HG02588 (cell line): ENCODE data around the gene TMEM8B.
"Not testable (repeated sequence)": the region's sequence is repeated elsewhere in the genome, so short reads cannot be mapped to it uniquely, and the experiment has no call there.

Experiments used
- ATAC-seq: cut with Tn5 transposase; IDR thresholded peaks from one replicate; pipeline ENCODE4 v1.9.1; 2021; ENCODE audit warnings: mild to moderate bottlenecking, moderate library complexity; ENCODE audit not compliant: unreplicated experiment

The TMEM8B gene

GRCh38 chr9:35905051-35905781 lies 76.2 kb downstream of the TMEM8B start:
- no peak for ATAC-seq

DNA sequence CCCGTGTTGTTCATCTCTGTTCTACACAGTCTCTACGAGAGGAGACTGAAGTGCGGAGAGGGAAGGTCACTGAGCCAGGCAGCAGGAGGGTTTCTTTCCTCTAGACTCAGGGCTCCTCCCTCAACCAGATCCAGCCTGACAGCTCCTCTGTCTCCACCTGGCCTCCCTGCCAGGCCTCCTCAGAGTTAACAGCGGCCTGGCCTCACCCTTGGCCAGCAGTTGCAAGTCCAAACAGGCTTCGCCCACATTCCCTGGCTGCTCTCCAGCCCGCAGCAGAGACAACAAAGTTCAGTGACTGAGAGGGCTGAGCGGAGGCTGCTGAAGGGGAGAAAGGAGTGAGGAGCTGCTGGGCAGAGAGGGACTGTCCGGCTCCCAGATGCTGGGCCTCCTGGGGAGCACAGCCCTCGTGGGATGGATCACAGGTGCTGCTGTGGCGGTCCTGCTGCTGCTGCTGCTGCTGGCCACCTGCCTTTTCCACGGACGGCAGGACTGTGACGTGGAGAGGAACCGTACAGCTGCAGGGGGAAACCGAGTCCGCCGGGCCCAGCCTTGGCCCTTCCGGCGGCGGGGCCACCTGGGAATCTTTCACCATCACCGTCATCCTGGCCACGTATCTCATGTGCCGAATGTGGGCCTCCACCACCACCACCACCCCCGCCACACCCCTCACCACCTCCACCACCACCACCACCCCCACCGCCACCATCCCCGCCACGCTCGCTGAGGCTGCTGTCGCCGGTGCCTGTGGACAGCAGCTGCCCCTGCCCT lies 77.1 kb downstream of the TMEM8B start, which contains the start of gene HRCT1:
HRCT1 (plus strand) TSS at position 291 of the 768 bp plus-strand sequence; CDS start at position 377, 86 bp downstream.
- ATAC-seq, result no peak

DNA sequence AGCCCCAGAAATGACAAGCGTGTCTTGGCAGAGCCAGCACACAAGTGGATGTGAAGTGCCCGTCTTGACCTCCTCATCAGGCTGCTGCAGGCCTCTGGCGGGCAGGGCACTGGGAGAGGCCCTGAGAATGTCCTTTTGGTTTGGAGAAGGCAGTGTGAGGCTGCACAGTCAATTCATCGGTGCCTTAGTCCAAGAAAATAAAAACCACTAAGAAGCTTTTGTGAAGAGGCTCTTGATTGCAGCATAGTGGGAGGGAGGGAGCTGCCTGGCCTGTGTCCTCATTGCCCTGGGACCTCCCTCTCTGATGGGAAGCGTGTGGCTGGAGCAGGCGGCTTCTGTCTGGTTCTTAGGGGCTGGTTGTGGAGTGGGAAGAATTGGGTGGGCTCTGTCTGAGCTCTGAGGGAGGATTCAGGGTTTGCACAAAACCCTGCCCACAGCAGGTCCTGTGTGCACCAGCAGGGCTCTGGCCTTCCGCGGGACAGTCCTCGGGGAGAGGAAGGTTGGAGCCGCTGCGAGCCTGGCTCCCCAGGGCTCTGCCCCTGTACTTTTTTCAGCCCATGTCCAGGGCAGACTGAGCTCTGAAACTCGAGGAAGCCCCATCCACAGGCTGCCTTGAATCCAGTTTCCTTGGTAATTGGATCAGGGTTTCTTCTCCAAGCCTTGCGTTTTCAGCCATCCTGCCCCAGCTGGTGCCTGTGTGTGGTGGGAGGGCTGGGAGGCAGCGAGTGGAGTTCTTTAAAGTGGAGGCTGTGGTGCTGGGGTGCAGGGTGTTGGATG lies 78.1 kb downstream of the TMEM8B start:
- ATAC-seq, result no peak

DNA sequence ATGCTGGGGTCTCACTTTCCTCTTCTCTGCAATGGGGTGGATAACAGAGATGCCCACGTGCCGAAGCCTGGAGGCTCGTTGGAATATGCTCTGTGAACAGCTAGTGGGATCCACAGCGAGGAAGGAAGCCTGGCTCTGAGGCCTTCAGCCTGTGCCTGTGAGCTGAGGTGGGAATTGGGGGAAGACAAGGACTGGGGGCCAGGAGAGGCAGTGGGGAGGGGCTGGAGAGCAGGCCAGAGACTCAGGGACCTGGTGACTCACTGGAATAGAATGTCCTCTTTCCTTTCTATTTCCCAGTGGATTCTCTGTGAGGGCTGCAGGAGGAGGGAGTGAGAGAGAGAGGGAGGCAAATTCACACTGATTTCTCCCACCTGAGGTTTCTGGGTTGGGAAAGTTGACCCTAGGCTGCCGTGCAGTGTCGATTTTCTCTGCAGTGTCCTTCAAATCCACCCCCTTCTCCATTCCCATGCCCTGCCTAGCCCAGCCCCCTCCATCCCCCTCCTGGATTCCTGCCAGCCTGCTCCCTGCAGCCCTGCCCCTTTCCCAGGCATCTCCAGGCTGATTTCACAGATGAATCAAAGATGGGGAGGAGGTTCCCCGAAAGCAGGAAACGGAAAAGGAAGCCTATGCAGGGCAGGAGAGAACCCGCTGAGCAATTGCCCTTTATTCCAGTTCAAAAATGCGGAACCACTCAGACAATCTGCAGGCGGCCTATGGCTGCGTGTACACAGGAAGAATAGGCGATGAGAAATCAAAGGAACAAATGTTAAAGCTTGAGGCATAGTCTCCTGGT lies 78.9 kb downstream of the TMEM8B start:
- ATAC-seq, result no peak

GRCh38 chr9:35908504-35909125 lies 79.6 kb downstream of the TMEM8B start:
- ATAC-seq, result no peak

DNA sequence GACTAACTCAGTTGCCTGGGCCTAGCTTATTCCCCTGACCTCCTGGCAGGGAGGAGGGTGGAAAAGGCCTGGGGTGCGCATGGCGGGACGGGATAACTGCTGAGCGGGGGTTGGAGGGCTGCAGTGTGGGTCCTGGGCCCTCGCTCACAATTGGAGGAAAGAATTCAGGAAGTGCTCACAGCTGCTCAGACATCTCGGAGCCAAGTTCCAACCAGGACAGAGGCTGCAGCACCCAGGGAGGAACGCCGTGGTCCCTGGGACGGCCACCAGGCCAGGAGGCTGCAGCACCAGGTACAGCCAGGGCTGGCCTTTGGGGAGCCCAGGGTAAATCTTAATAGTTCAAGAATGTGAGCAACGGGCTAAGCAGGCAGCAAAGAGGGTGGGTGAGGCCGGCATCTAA lies 80.2 kb downstream of the TMEM8B start, which contains the start of gene SPAAR:
SPAAR (plus strand) TSS at position 217 of the 400 bp plus-strand sequence. CDS start 974 bp downstream, outside the sequence.
- ATAC-seq, result no peak

GRCh38 chr9:35909687-35910612 lies 80.9 kb downstream of the TMEM8B start:
- no peak for ATAC-seq

GRCh38 chr9:35910613-35911359 lies 81.8 kb downstream of the TMEM8B start:
- ATAC-seq, result no peak

DNA sequence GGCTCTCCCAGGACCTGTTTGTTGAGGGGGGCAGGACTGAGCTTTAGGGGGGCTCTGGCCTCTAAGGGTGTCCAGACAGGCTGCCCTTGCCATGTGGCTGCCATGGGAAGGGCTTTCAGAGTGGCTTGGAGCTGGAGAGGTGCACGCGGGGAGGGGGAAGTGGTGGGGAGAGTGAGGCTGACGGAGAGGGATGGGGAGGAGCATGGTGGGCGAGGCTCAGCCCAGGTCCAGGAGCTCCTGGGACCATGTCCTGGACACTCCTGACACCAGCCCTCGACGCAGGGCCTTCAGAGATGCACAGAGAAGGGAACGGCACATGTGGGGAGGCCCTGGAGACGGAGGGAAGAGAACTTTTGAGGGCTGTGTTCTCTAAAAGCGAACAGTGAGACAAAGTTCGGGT lies 82.7 kb downstream of the TMEM8B start:
- no peak for ATAC-seq

DNA sequence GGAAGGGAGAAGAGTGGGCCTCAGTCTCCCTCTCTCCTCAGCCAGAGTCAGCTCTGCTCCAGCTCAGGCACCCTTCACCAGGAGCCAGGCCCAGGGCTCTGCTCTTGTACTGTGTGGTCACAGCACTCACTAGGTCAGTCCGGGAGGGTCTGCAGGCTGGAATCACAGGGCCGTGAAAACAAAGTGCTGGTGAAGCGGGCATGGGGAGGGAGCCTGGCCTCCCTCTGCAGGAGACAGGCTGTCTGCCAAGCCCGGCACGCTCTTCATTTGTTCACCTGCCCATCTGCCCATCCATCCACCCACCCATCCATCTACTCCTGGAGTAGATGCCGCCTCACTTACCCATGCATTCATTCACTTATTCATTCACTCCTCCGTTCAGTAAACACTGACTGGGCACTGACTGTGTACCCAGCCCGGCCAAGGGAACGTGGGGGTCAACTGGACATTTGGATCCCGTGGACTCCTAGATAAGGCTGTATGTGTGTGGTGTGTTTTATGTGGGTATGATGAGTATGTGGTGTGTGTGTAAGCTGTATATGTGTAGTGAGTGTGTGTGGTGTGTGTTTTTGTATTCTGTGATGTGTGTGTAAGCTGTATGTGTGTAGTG lies 83.9 kb downstream of the TMEM8B start:
- no peak for ATAC-seq

DNA sequence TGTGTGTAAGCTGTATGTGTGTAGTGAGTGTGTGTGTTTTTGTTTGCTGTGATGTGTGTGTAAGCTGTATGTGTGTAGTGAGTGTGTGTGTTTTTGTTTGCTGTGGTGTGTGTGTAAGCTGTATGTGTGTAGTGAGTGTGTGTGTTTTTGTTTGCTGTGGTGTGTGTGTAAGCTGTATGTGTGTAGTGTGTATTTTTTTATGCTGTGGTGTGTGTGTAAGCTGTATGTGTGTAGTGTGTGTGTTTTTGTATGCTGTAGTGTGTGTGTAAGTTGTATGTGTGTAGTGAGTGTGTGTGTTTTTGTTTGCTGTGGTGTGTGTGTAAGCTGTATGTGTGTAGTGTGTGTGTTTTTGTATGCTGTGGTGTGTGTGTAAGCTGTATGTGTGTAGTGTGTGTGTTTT lies 84.4 kb downstream of the TMEM8B start:
- ATAC-seq, result not testable (repeated sequence)

DNA sequence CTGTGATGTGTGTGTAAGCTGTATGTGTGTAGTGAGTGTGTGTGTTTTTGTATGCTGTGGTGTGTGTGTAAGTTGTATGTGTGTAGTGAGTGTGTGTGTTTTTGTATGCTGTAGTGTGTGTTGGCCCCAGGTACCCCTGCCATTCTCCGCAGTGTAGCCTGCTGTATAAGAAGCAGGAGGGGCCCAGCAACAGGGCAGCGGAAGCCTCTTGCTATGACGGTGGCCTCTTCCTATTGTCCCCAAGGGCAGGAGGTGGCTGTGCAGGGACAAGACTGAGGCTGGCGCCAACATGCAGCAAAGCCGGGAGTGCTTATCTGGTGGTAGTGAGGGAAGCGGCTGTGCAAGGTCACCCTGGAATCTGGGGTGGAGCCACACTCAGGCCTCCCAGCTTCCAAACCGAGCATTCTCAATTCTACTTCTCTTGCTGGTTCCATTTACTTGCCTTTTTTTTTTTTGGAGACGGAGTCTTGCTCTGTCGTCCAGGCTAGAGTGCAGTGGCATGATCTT lies 85.3 kb downstream of the TMEM8B start:
- no peak for ATAC-seq
